GM12878 (cell line): ENCODE measurements around the gene STAT3. TPM values are rescaled to one million over a fixed set of nuclear protein-coding genes. Genes with fewer than 3 reads are reported as not detected.

ENCODE experiments used
- ATAC-seq: fragments of 200-7000 bp; cut with Tn5 transposase; 3 replicates; pipeline ENCODE4 v1.9.1; 2020; ENCODE audit warnings: mild to moderate bottlenecking, moderate library complexity
- BruUV-seq: library from RNA; stranded (reverse); fragments of 400-500 nt; replicated peaks from 2 replicates; lab custom pipeline; 2021; lab: Mats Ljungman, UMichigan
- CTCF ChIA-PET: fragments of 300-600 bp; sonication (Branson Sonifier 250); formaldehyde crosslinking; extraction: SDS; loops from one replicate; lab custom pipeline; 2021; ENCODE audit warnings: inconsistent platforms; lab: Yijun Ruan, JAX
- POLR2A ChIA-PET: fragments of 350-600 bp; formaldehyde crosslinking; extraction: SDS; loops from one replicate; lab custom pipeline; 2021; ENCODE audit warnings: inconsistent platforms; lab: Charles Lee
- RAD21 ChIA-PET: fragments of 300-600 bp; sonication (Branson Sonifier 250); formaldehyde crosslinking; loops from one replicate; lab custom pipeline; 2023; ENCODE audit warnings: antibody characterized with exemption; ENCODE audit not compliant: unreplicated experiment; lab: Charles Lee
- SMC1A ChIA-PET: fragments of 300-600 bp; sonication (Branson Sonifier 250); formaldehyde crosslinking; loops from one replicate; lab custom pipeline; 2023; ENCODE audit not compliant: unreplicated experiment, uncharacterized antibody; lab: Charles Lee
- DNase-seq: peaks from one replicate; pipeline ENCODE4 v3.0.0-alpha.2; 2011; ENCODE audit warnings: low read depth, low spot score
- FAIRE-seq: peaks from 3 replicates; lab custom pipeline; 2011; peaks lifted over from hg19 to GRCh38; lab: Jason Lieb, UNC
- H2AFZ ChIP-seq: 2 replicates; pipeline ENCODE4 v1.6.0; 2011; ENCODE audit warnings: low read depth, low read length, control low read depth; ENCODE audit not compliant: control insufficient read depth
- H3K27ac ChIP-seq: 2 replicates; pipeline ENCODE4 v1.5.1; 2011; ENCODE audit warnings: control low read depth; ENCODE audit not compliant: control insufficient read depth, insufficient read depth
- H3K27me3 ChIP-seq, 2 experiments: replicated peaks in 1 of 2; 2 replicates each; pipeline versions ENCODE4 v1.6.0 to v1.6.1; 2011; ENCODE audit warnings: low read length in 1 of 2; ENCODE audit not compliant: control insufficient read depth in 2 of 2, insufficient read depth in 2 of 2
- H3K36me3 ChIP-seq, 2 experiments: 2 replicates each; pipeline ENCODE4 v1.5.1; 2011; ENCODE audit warnings: low read length in 1 of 2; ENCODE audit not compliant: control insufficient read depth in 2 of 2, insufficient read depth in 2 of 2
- H3K4me1 ChIP-seq: 2 replicates; pipeline ENCODE4 v1.6.1; 2011; ENCODE audit warnings: mild to moderate bottlenecking, low read length, moderate library complexity, mixed read lengths; ENCODE audit not compliant: control insufficient read depth, insufficient read depth
- H3K4me2 ChIP-seq: 2 replicates; pipeline ENCODE4 v1.6.0; 2011; ENCODE audit warnings: control low read depth; ENCODE audit not compliant: control insufficient read depth, insufficient read depth
- H3K4me3 ChIP-seq: fragments of 200-600 bp; sonication (generic); 2 replicates; pipeline ENCODE4 v1.5.1; 2016
- H3K79me2 ChIP-seq: 2 replicates; pipeline ENCODE4 v1.6.0; 2011; ENCODE audit warnings: low read length; ENCODE audit not compliant: control insufficient read depth, insufficient read depth
- H3K9ac ChIP-seq: 2 replicates; pipeline ENCODE4 v1.8.0; 2011; ENCODE audit warnings: low read length, control low read depth, mixed read lengths; ENCODE audit not compliant: control insufficient read depth, insufficient read depth
- H3K9me3 ChIP-seq: replicated peaks from 3 replicates; pipeline ENCODE4 v1.5.1; 2011; ENCODE audit warnings: mild to moderate bottlenecking, low read length; ENCODE audit not compliant: control insufficient read depth, insufficient read depth
- H4K20me1 ChIP-seq: 2 replicates; pipeline ENCODE4 v1.6.0; 2011; ENCODE audit not compliant: control insufficient read depth, insufficient read depth
- BCL11A ChIP-seq: IDR thresholded peaks from 2 replicates; pipeline ENCODE4 v1.6.1; 2011; ENCODE audit warnings: low read depth, low read length
- CHD4 ChIP-seq: fragments of 200-600 bp; sonication (generic); IDR thresholded peaks from 2 replicates; pipeline ENCODE4 v1.6.1; 2016; ENCODE audit warnings: mild to moderate bottlenecking
- DPF2 ChIP-seq: fragments of 450-650 bp; IDR thresholded peaks from 2 replicates; pipeline ENCODE4 v1.6.1; 2017; ENCODE audit warnings: mild to moderate bottlenecking
- EED ChIP-seq: sonication (generic); IDR thresholded peaks from 2 replicates; pipeline ENCODE4 v1.6.1; 2016; ENCODE audit warnings: antibody characterized with exemption, low read depth
- JUNB ChIP-seq: IDR thresholded peaks from 2 replicates; pipeline ENCODE4 v1.6.1; 2016; ENCODE audit warnings: antibody characterized with exemption, mild to moderate bottlenecking
- MEF2B ChIP-seq: fragments of 450-650 bp; IDR thresholded peaks from 2 replicates; pipeline ENCODE4 v1.6.1; 2018; ENCODE audit warnings: mild to moderate bottlenecking, moderate library complexity; ENCODE audit not compliant: partially characterized antibody, poor library complexity, severe bottlenecking
- MTA2 ChIP-seq: fragments of 450-650 bp; IDR thresholded peaks from 2 replicates; pipeline ENCODE4 v1.6.1; 2016; ENCODE audit warnings: low read depth, mild to moderate bottlenecking, moderate library complexity
- NFIC ChIP-seq: IDR thresholded peaks from 2 replicates; pipeline ENCODE4 v1.6.1; 2012; ENCODE audit warnings: low read depth, mild to moderate bottlenecking, inconsistent platforms, low read length, moderate library complexity
- PAX8 ChIP-seq: fragments of 450-650 bp; IDR thresholded peaks from 2 replicates; pipeline ENCODE4 v1.6.1; 2017; ENCODE audit warnings: mild to moderate bottlenecking, moderate library complexity
- POLR2A ChIP-seq: IDR thresholded peaks from 2 replicates; pipeline ENCODE4 v1.6.1; 2011; ENCODE audit warnings: low read depth, mild to moderate bottlenecking, low read length
- POLR2AphosphoS2 ChIP-seq: IDR thresholded peaks from 2 replicates; pipeline ENCODE4 v1.6.1; 2011; ENCODE audit warnings: low read depth, mild to moderate bottlenecking, low read length, improper control_type of control experiment, moderate library complexity
- RAD21 ChIP-seq: IDR thresholded peaks from 2 replicates; pipeline ENCODE4 v1.6.1; 2011; ENCODE audit warnings: mild to moderate bottlenecking, low read depth, low read length, moderate library complexity; ENCODE audit not compliant: insufficient read depth
- RCOR1 ChIP-seq: conservative IDR thresholded peaks from 2 replicates; pipeline ENCODE4 v1.6.1; 2012; ENCODE audit warnings: low read depth, low read length, improper control_type of control experiment
- RUNX3 ChIP-seq: IDR thresholded peaks from 2 replicates; pipeline ENCODE4 v1.6.1; 2012; ENCODE audit warnings: low read length, inconsistent platforms
- WRNIP1 ChIP-seq: IDR thresholded peaks from 2 replicates; pipeline ENCODE4 v1.6.1; 2011; ENCODE audit warnings: low read depth, low read length, improper control_type of control experiment, borderline replicate concordance
- ZBTB4 ChIP-seq: fragments of 450-650 bp; formaldehyde crosslinking; IDR thresholded peaks from 2 replicates; pipeline ENCODE4 v1.4.0; 2022; ENCODE audit warnings: mild to moderate bottlenecking, moderate library complexity
- ZNF217 ChIP-seq: fragments of 450-650 bp; IDR thresholded peaks from 2 replicates; pipeline ENCODE4 v1.6.1; 2017; ENCODE audit warnings: antibody characterized with exemption, mild to moderate bottlenecking
- WGBS: methylation state at CpG from one replicate; pipeline ENCODE4 v1.1.6; 2016; ENCODE audit warnings: low lambda C conversion rate; ENCODE audit not compliant: insufficient replicate concordance, insufficient coverage; ENCODE audit errors: missing lambda C conversion rate; 5-methylcytosine and 5-hydroxymethylcytosine counted together
- in situ Hi-C: fragments of 300-500 bp; cut with MboI; formaldehyde crosslinking; loops from 9 replicates; pipeline ENCODE4 v1.14.3; 2018; ENCODE audit warnings: mixed read lengths
- intact Hi-C: fragments of 100-400 bp; cut with micrococcal nuclease; formaldehyde crosslinking; loops from one replicate; pipeline ENCODE4 v1.14.2; 2022; ENCODE audit not compliant: unreplicated experiment
- polyA plus RNA-seq, 11 experiments: library from polyadenylated mRNA; depleted of rRNA in 4 of 11; unstranded in 6 of 11; stranded (reverse) in 5 of 11; fragments of >200 nt; fragmentation: Nextera tagmentation in 4 of 11; fragmentation: Illumina TruSeq in 1 of 11; extraction: Ambion mirVana in 4 of 11; extraction: Trizol in 1 of 11; gene quantifications; 1 replicate in 1 of 11; 2 replicates in 10 of 11; pipeline versions ENCODE4 v1.2.1 to v1.2.3, GENCODE V29; 2011 to 2016; ENCODE audit warnings: inconsistent platforms in 2 of 11, missing spikeins in 2 of 11, low read depth in 1 of 11
- total RNA-seq, 4 experiments: library from RNA; depleted of rRNA in 3 of 4; stranded (reverse); fragments of >200 nt in 3 of 4; fragmentation: Illumina TruSeq in 1 of 4; extraction: Trizol in 1 of 4; gene quantifications; 2 replicates each; pipeline versions ENCODE4 v1.2.1 to v1.2.3, GENCODE V29; 2013 to 2021
- TF ChIP-seq, protein P1 (sequence below): fragments of 450-650 bp; IDR thresholded peaks from 2 replicates; pipeline ENCODE4 v1.6.1; 2017; ENCODE audit warnings: borderline replicate concordance
- TF ChIP-seq, protein P2 (sequence below): fragments of 450-650 bp; IDR thresholded peaks from 2 replicates; pipeline ENCODE4 v1.6.1; 2018; ENCODE audit warnings: borderline replicate concordance, mild to moderate bottlenecking; ENCODE audit not compliant: partially characterized antibody

The STAT3 gene
- total and polyA plus RNA-seq, 10 of the 15 experiments (the other 5 are each of a cell fraction or from before 2014, with no cell fraction given): 18.4 to 96.4 (median 60.9) TPM

- Histone ChIP-seq H3K79me2 (peaks cover 3% of the 10 kb centered on the region; the same call in 1 of the 2 replicates), H3K4me1 (peaks cover 29% of the 10 kb centered on the region), H3K36me3 (peaks cover 19 to 37% of the 10 kb centered on the region in 2 experiments), H4K20me1 (no peaks in the 10 kb centered on the region), H3K9me3 (no peaks in the 10 kb centered on the region), H3K4me3 (no peak overlapping the region), H3K27me3 (no peaks in the 10 kb centered on the region), H2AFZ (no peak overlapping the region), H3K4me2 (peak overlapping the region; percentile 27; the same call in 1 of the 2 replicates), H3K9ac (0 out of 2 replicates have a peak overlapping the region, but pooled peaks have one; percentile 0), H3K27ac (peak overlapping the region; percentile 71)
- 10% methylated on average over 1 of the region's 1 CpG for WGBS
- in situ Hi-C loops: no loop called here
- ChIA-PET POLR2A (interaction anchor here (0.8 to 1.1 kb wide), 4 partner anchors 52 to 83 kb away, joined by 3 to 5 read pairs (median 4); no protein-coding TSS in a partner anchor), RAD21 (interaction anchor here (1.2 to 1.8 kb wide), 3 partner anchors 8 to 75 kb away, joined by 3 to 6 read pairs (median 5); no protein-coding TSS in a partner anchor), SMC1A (interaction anchor here (0.6 to 2.2 kb wide), 4 partner anchors 46 to 70 kb away, joined by 3 to 8 read pairs (median 4); partner anchors contain the start of gene STAT3), CTCF (interaction anchor here (0.6 to 3.0 kb wide), 3 partner anchors 9 to 70 kb away, joined by 4 to 28 read pairs (median 5); no protein-coding TSS in a partner anchor)
- ATAC-seq (peak; percentile 73), FAIRE-seq (no peak), DNase-seq (peak; percentile 38)
- intact Hi-C loops: no loop called here
- no TSS peak for BruUV-seq
- no peak for TF ChIP-seq ZNF217
- TF ChIP-seq WRNIP1: no peak
- TF ChIP-seq EED: peak; percentile 74
- TF ChIP-seq NFIC: peak; percentile 82
- TF ChIP-seq PAX8: no peak
- TF ChIP-seq CHD4: no peak
- no peak for TF ChIP-seq RCOR1
- TF ChIP-seq MTA2: peak; percentile 60
- TF ChIP-seq POLR2A: no peak
- TF ChIP-seq RAD21: no peak
- TF ChIP-seq MEF2B: no peak
- peak; percentile 82 for TF ChIP-seq RUNX3
- TF ChIP-seq BCL11A: peak; percentile 59; the same call in 1 of the 2 replicates
- TF ChIP-seq, protein P1, sequence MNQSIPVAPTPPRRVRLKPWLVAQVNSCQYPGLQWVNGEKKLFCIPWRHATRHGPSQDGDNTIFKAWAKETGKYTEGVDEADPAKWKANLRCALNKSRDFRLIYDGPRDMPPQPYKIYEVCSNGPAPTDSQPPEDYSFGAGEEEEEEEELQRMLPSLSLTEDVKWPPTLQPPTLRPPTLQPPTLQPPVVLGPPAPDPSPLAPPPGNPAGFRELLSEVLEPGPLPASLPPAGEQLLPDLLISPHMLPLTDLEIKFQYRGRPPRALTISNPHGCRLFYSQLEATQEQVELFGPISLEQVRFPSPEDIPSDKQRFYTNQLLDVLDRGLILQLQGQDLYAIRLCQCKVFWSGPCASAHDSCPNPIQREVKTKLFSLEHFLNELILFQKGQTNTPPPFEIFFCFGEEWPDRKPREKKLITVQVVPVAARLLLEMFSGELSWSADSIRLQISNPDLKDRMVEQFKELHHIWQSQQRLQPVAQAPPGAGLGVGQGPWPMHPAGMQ: no peak
- peak; percentile 72 for TF ChIP-seq JUNB
- peak; percentile 78 for TF ChIP-seq DPF2
- TF ChIP-seq, protein P2, sequence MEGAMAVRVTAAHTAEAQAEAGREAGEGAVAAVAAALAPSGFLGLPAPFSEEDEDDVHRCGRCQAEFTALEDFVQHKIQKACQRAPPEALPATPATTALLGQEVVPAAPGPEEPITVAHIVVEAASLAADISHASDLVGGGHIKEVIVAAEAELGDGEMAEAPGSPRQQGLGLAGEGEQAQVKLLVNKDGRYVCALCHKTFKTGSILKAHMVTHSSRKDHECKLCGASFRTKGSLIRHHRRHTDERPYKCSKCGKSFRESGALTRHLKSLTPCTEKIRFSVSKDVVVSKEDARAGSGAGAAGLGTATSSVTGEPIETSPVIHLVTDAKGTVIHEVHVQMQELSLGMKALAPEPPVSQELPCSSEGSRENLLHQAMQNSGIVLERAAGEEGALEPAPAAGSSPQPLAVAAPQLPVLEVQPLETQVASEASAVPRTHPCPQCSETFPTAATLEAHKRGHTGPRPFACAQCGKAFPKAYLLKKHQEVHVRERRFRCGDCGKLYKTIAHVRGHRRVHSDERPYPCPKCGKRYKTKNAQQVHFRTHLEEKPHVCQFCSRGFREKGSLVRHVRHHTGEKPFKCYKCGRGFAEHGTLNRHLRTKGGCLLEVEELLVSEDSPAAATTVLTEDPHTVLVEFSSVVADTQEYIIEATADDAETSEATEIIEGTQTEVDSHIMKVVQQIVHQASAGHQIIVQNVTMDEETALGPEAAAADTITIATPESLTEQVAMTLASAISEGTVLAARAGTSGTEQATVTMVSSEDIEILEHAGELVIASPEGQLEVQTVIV: no peak
- TF ChIP-seq POLR2AphosphoS2: no peak
- TF ChIP-seq ZBTB4 (CRISPR knock-in tag): no peak
These were observed 55.2 kb downstream of the STAT3 start for GRCh38 chr17:42333053-42333452.
